Neuronal stem cell (in vitro differentiated cells): ENCODE data around the gene SLC6A2.

Experiments
- DNase-seq: peaks from one replicate; pipeline ENCODE4 v3.0.0-alpha.2; 2013; ENCODE audit warnings: low spot score
- H2AFZ ChIP-seq: one replicate; pipeline ENCODE4 v1.6.1; 2013; ENCODE audit warnings: mild to moderate bottlenecking, low read length, inconsistent platforms
- H2AK5ac ChIP-seq: 2 replicates; pipeline ENCODE4 v1.6.1; 2013; ENCODE audit warnings: low read depth, mild to moderate bottlenecking, inconsistent platforms, low read length, moderate library complexity, mixed read lengths
- H2BK120ac ChIP-seq: 2 replicates; pipeline ENCODE4 v1.6.1; 2013; ENCODE audit warnings: low read depth, mild to moderate bottlenecking, inconsistent platforms, low read length, moderate library complexity, mixed read lengths
- H2BK12ac ChIP-seq: one replicate; pipeline ENCODE4 v1.6.1; 2013; ENCODE audit warnings: low read length, inconsistent platforms
- H2BK15ac ChIP-seq: 2 replicates; pipeline ENCODE4 v1.6.1; 2013; ENCODE audit warnings: mild to moderate bottlenecking, low read length, inconsistent platforms, mixed read lengths
- H2BK5ac ChIP-seq: one replicate; pipeline ENCODE4 v1.6.1; 2013; ENCODE audit warnings: inconsistent platforms, mild to moderate bottlenecking, low read length, moderate library complexity
- H3K14ac ChIP-seq: one replicate; pipeline ENCODE4 v1.6.1; 2013; ENCODE audit warnings: low read length, inconsistent platforms
- H3K18ac ChIP-seq: 2 replicates; pipeline ENCODE4 v1.6.1; 2013; ENCODE audit warnings: low read length, inconsistent platforms
- H3K23ac ChIP-seq: 2 replicates; pipeline ENCODE4 v1.6.1; 2013; ENCODE audit warnings: low read depth, mild to moderate bottlenecking, mixed read lengths, low read length, inconsistent platforms; ENCODE audit not compliant: poor library complexity
- H3K27ac ChIP-seq: replicated peaks from 3 replicates; pipeline ENCODE4 v1.5.1; 2013; ENCODE audit warnings: low read length, inconsistent platforms
- H3K27me3 ChIP-seq, 3 experiments: 2 replicates each; pipeline ENCODE4 v1.6.1; 2013; ENCODE audit warnings: low read length in 3 of 3, mild to moderate bottlenecking in 2 of 3, inconsistent platforms in 1 of 3, low read depth in 1 of 3, mixed read lengths in 1 of 3, moderate library complexity in 1 of 3; ENCODE audit not compliant: control insufficient read depth in 3 of 3, insufficient read depth in 3 of 3
- H3K36me3 ChIP-seq, 2 donors: replicated peaks in 1 of 2; 2 replicates each; pipeline ENCODE4 v1.6.1; 2013; ENCODE audit warnings: low read length in 2 of 2; ENCODE audit not compliant: control insufficient read depth in 2 of 2, insufficient read depth in 2 of 2
- H3K4ac ChIP-seq: 2 replicates; pipeline ENCODE4 v1.6.1; 2013; ENCODE audit warnings: inconsistent platforms, mild to moderate bottlenecking, low read length, moderate library complexity
- H3K4me1 ChIP-seq, 2 donors: 1 replicate in 1 of 2; 2 replicates in 1 of 2; pipeline ENCODE4 v1.6.1; 2013; ENCODE audit warnings: low read length in 2 of 2, low read depth in 1 of 2; ENCODE audit not compliant: control insufficient read depth in 2 of 2, insufficient read depth in 1 of 2
- H3K4me2 ChIP-seq: one replicate; pipeline ENCODE4 v1.6.1; 2013; ENCODE audit warnings: mild to moderate bottlenecking, low read length, inconsistent platforms; ENCODE audit not compliant: insufficient read depth, poor library complexity, severe bottlenecking
- H3K4me3 ChIP-seq, 2 donors: 2 replicates each; pipeline ENCODE4 v1.5.1; 2013; ENCODE audit warnings: low read length in 2 of 2, mild to moderate bottlenecking in 2 of 2, inconsistent platforms in 1 of 2, moderate library complexity in 1 of 2
- H3K79me1 ChIP-seq: one replicate; pipeline ENCODE4 v1.6.1; 2013; ENCODE audit warnings: low read depth, mild to moderate bottlenecking, inconsistent platforms, low read length, moderate library complexity
- H3K9ac ChIP-seq: one replicate; pipeline ENCODE4 v1.6.1; 2013; ENCODE audit warnings: mild to moderate bottlenecking, low read depth, low read length, inconsistent platforms; ENCODE audit not compliant: poor library complexity
- H3K9me3 ChIP-seq, 2 donors: replicated peaks in 1 of 2; 2 replicates each; pipeline versions ENCODE3 to v1.6.1; 2013; ENCODE audit warnings: low read length in 2 of 2, mild to moderate bottlenecking in 2 of 2, inconsistent platforms in 1 of 2, low read depth in 1 of 2, mixed read lengths in 1 of 2, moderate library complexity in 1 of 2; ENCODE audit not compliant: control insufficient read depth in 2 of 2, insufficient read depth in 1 of 2
- H4K8ac ChIP-seq: one replicate; pipeline ENCODE4 v1.6.1; 2013; ENCODE audit warnings: low read depth, mild to moderate bottlenecking, inconsistent platforms, low read length, moderate library complexity
- H4K91ac ChIP-seq: one replicate; pipeline ENCODE4 v1.6.1; 2013; ENCODE audit warnings: low read length, low read depth, mild to moderate bottlenecking, inconsistent platforms; ENCODE audit not compliant: poor library complexity
- WGBS, 2 donors: extraction: QIAGEN DNeasy Blood & Tissue Kit; methylation state at CpG; one replicate each; pipeline ENCODE4 v1.1.7; 2013; ENCODE audit warnings: missing lambda C conversion rate in 2 of 2, mixed read lengths in 1 of 2; ENCODE audit not compliant: insufficient read length in 2 of 2, insufficient replicate concordance in 1 of 2; ENCODE audit errors: extremely low coverage in 2 of 2; 5-methylcytosine and 5-hydroxymethylcytosine counted together

Gene SLC6A2

GRCh38 chr16:55624696-55625095, 31.1 kb upstream of the SLC6A2 start:
- H3K4ac ChIP-seq, result no peak overlapping the region
- no peak overlapping the region for H4K8ac ChIP-seq
- no peak overlapping the region for H3K14ac ChIP-seq
- no peak overlapping the region for H4K91ac ChIP-seq
- H3K79me1 ChIP-seq, result no peaks in the 10 kb centered on the region
- no peak overlapping the region for H3K18ac ChIP-seq
- no peak overlapping the region for H3K9ac ChIP-seq
- H3K9me3 ChIP-seq, result no peaks in the 10 kb centered on the region
- no peak overlapping the region for H2AFZ ChIP-seq
- no peak overlapping the region for H3K4me2 ChIP-seq
- no peaks in the 10 kb centered on the region for H3K36me3 ChIP-seq
- H3K4me1 ChIP-seq, result no peaks in the 10 kb centered on the region
- H3K27ac ChIP-seq, result no peak overlapping the region
- H3K23ac ChIP-seq, result no peak overlapping the region
- H3K4me3 ChIP-seq, result no peak overlapping the region
- H2BK12ac ChIP-seq, result no peak overlapping the region
- WGBS, 2 donors, result no CpG with 5 or more reads among the region's 5 CpGs
- no peak overlapping the region for H2AK5ac ChIP-seq
- no peaks in the 10 kb centered on the region for H3K27me3 ChIP-seq
- no peak overlapping the region for H2BK120ac ChIP-seq
- no peak for DNase-seq
- H2BK5ac ChIP-seq, result no peak overlapping the region
- no peak overlapping the region for H2BK15ac ChIP-seq

- no peak overlapping the region for H3K4me2 ChIP-seq
Observed at GRCh38 chr16:55625843-55626242, 29.9 kb upstream of the SLC6A2 start.

GRCh38 chr16:55628306-55628968, 27.4 kb upstream of the SLC6A2 start:
- Histone ChIP-seq H2BK5ac (no peak overlapping the region), H4K91ac (no peak overlapping the region), H3K14ac (no peak overlapping the region), H3K79me1 (no peaks in the 10 kb centered on the region), H2AK5ac (no peak overlapping the region), H3K4me1 (no peaks in the 10 kb centered on the region), H3K36me3 (no peaks in the 10 kb centered on the region), H2AFZ (no peak overlapping the region), H4K8ac (no peak overlapping the region), H3K9ac (no peak overlapping the region), H3K23ac (no peak overlapping the region), H3K4me2 (no peak overlapping the region), H2BK15ac (no peak overlapping the region), H2BK120ac (no peak overlapping the region), H3K27me3 (no peaks in the 10 kb centered on the region), H3K9me3 (peaks cover 0 to 1% of the 10 kb centered on the region in 2 donors), H2BK12ac (no peak overlapping the region), H3K27ac (no peak overlapping the region), H3K18ac (no peak overlapping the region), H3K4ac (no peak overlapping the region), H3K4me3 (no peak overlapping the region)
- DNase-seq, result no peak
- WGBS, 2 donors, result no CpG with 5 or more reads among the region's 6 CpGs

More at GRCh38 chr16:55625843-55626242, 29.9 kb upstream of the SLC6A2 start:
- Histone ChIP-seq H2BK120ac (no peak overlapping the region), H3K18ac (no peak overlapping the region), H3K4ac (no peak overlapping the region), H3K9ac (no peak overlapping the region), H3K27me3 (no peaks in the 10 kb centered on the region), H2BK5ac (no peak overlapping the region), H3K27ac (no peak overlapping the region), H4K8ac (no peak overlapping the region), H3K4me1 (no peaks in the 10 kb centered on the region), H2BK15ac (no peak overlapping the region), H3K79me1 (no peaks in the 10 kb centered on the region), H3K23ac (no peak overlapping the region), H3K14ac (no peak overlapping the region), H2AFZ (no peak overlapping the region), H4K91ac (no peak overlapping the region), H3K9me3 (no peaks in the 10 kb centered on the region), H2AK5ac (no peak overlapping the region), H2BK12ac (no peak overlapping the region), H3K36me3 (no peaks in the 10 kb centered on the region), H3K4me3 (no peak overlapping the region)
- no CpG with 5 or more reads among the region's 3 CpGs for WGBS, 2 donors
- no peak for DNase-seq

- Histone ChIP-seq H3K27me3 (no peaks in the 10 kb centered on the region), H3K9me3 (peaks cover 0 to 1% of the 10 kb centered on the region in 2 donors), H2BK120ac (no peak overlapping the region), H3K4ac (no peak overlapping the region), H3K14ac (no peak overlapping the region), H2AK5ac (no peak overlapping the region), H2BK5ac (no peak overlapping the region), H3K4me3 (no peak overlapping the region), H3K4me1 (no peaks in the 10 kb centered on the region), H2BK12ac (no peak overlapping the region), H3K36me3 (no peaks in the 10 kb centered on the region), H2BK15ac (no peak overlapping the region), H3K18ac (no peak overlapping the region), H3K4me2 (no peak overlapping the region), H3K9ac (no peak overlapping the region), H3K23ac (no peak overlapping the region), H4K8ac (no peak overlapping the region), H3K79me1 (no peaks in the 10 kb centered on the region), H4K91ac (no peak overlapping the region), H2AFZ (no peak overlapping the region), H3K27ac (no peak overlapping the region)
- DNase-seq, result no peak
Observed at GRCh38 chr16:55630774-55631173, 25.0 kb upstream of the SLC6A2 start.
